B cell (primary cell): ENCODE results near the gene GNG13.

Experiments used
- CTCF ChIP-seq: fragments of 200-600 bp; IDR thresholded peaks from one replicate; pipeline ENCODE4 v1.8.0; 2022; ENCODE audit warnings: antibody characterized with exemption, mild to moderate bottlenecking
- EZH2 ChIP-seq: IDR thresholded peaks from 2 replicates; pipeline ENCODE4 v1.6.1; 2012; ENCODE audit warnings: borderline replicate concordance, low read depth, mild to moderate bottlenecking, moderate library complexity, low read length; ENCODE audit not compliant: insufficient read depth, poor library complexity, severe bottlenecking

DNA sequence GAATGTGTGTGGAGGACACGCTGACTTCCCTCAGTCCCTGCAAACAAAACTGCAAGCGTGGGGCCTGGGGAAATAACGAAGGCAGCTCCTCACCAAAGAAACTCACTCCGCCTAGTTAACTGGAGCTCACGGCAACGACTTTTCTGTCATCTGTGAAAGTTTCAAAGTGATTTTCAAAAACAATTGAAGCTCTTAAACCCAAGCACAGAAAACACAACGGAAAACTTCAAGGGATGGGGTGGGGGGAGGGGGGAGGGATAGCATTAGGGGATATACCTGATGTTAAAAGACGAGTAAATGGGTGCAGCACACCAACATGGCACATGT is 3.2 kb upstream of the GNG13 start:
- TF ChIP-seq CTCF (no peak), EZH2 (no peak)
